Endothelial cell of umbilical vein (primary cell): ENCODE data around the gene TEX13C. TPM values are rescaled to one million over a fixed set of nuclear protein-coding genes. Genes with fewer than 3 reads are reported as not detected.

Source experiments
- BruUV-seq: library from RNA; stranded (reverse); fragments of 400-500 nt; replicated peaks from 2 replicates; lab custom pipeline; 2021; lab: Mats Ljungman, UMichigan
- CTCF ChIA-PET: fragments of 300-600, 350-600 bp; sonication (Branson Sonifier 250); formaldehyde crosslinking; loops from one replicate; lab custom pipeline; 2021; ENCODE audit warnings: antibody characterized with exemption, inconsistent platforms; lab: Charles Lee
- POLR2A ChIA-PET: fragments of 300-600, 350-600 bp; sonication (Branson Sonifier 250); formaldehyde crosslinking; loops from one replicate; lab custom pipeline; 2021; ENCODE audit warnings: antibody characterized with exemption, inconsistent platforms; lab: Charles Lee
- DNase-seq: peaks from one replicate; pipeline ENCODE4 v3.0.0-alpha.2; 2011; ENCODE audit warnings: low read depth, low spot score
- FAIRE-seq: peaks from 2 replicates; lab custom pipeline; 2011; peaks lifted over from hg19 to GRCh38; lab: Jason Lieb, UNC
- H2AFZ ChIP-seq: 2 replicates; pipeline ENCODE4 v1.6.0; 2012; ENCODE audit warnings: low read depth, low read length, control low read depth, inconsistent platforms
- H3K27ac ChIP-seq: 2 replicates; pipeline ENCODE4 v1.5.1; 2011; ENCODE audit warnings: low read depth, mild to moderate bottlenecking, control low read depth, low read length, moderate library complexity; ENCODE audit not compliant: insufficient read depth
- H3K27me3 ChIP-seq, 2 experiments: 2 replicates each; pipeline versions ENCODE4 v1.6.0 to v1.6.1; 2011; ENCODE audit warnings: low read length in 2 of 2, mixed read lengths in 1 of 2; ENCODE audit not compliant: control insufficient read depth in 2 of 2, insufficient read depth in 2 of 2
- H3K36me3 ChIP-seq, 2 experiments: 2 replicates in 1 of 2; 3 replicates in 1 of 2; pipeline ENCODE4 v1.5.1; 2011; ENCODE audit warnings: low read length in 2 of 2, mild to moderate bottlenecking in 1 of 2, moderate library complexity in 1 of 2; ENCODE audit not compliant: control insufficient read depth in 2 of 2, insufficient read depth in 2 of 2; ENCODE audit errors: extremely low read depth in 1 of 2
- H3K4me1 ChIP-seq: 3 replicates; pipeline ENCODE4 v1.5.1; 2011; ENCODE audit warnings: mild to moderate bottlenecking, low read length; ENCODE audit not compliant: control insufficient read depth, insufficient read depth; ENCODE audit errors: extremely low read depth
- H3K4me2 ChIP-seq: 2 replicates; pipeline ENCODE4 v1.6.1; 2011; ENCODE audit warnings: low read length, control low read depth, mixed read lengths; ENCODE audit not compliant: insufficient read depth
- H3K4me3 ChIP-seq, 3 experiments: fragments of 200-600 bp in 1 of 3; sonication (generic), shearing (Covaris generic) in 1 of 3; replicated peaks in 1 of 3; 2 replicates each; pipeline ENCODE4 v1.5.1; 2011 to 2016; ENCODE audit warnings: control low read depth in 3 of 3, low read length in 3 of 3, mild to moderate bottlenecking in 2 of 3, inconsistent platforms in 1 of 3, low read depth in 1 of 3, moderate library complexity in 1 of 3; ENCODE audit not compliant: insufficient read depth in 1 of 3
- H3K79me2 ChIP-seq: 2 replicates; pipeline ENCODE4 v1.6.0; 2012; ENCODE audit warnings: low read length, inconsistent platforms; ENCODE audit not compliant: control insufficient read depth, insufficient read depth
- H3K9ac ChIP-seq: replicated peaks from 2 replicates; pipeline ENCODE3; 2011; ENCODE audit warnings: low read length, control low read depth; ENCODE audit not compliant: insufficient read depth; ENCODE audit errors: extremely low read depth
- H3K9me1 ChIP-seq: replicated peaks from 3 replicates; pipeline ENCODE4 v1.6.0; 2011; ENCODE audit warnings: mild to moderate bottlenecking, low read length; ENCODE audit not compliant: control insufficient read depth, insufficient read depth; ENCODE audit errors: extremely low read depth
- H3K9me3 ChIP-seq: replicated peaks from 2 replicates; pipeline ENCODE4 v1.5.1; 2012; ENCODE audit warnings: low read length, inconsistent platforms; ENCODE audit not compliant: control insufficient read depth, insufficient read depth
- H4K20me1 ChIP-seq: replicated peaks from 2 replicates; pipeline ENCODE3; 2011; ENCODE audit warnings: mild to moderate bottlenecking, low read length; ENCODE audit not compliant: control insufficient read depth, insufficient read depth; ENCODE audit errors: extremely low read depth
- EZH2 ChIP-seq: IDR thresholded peaks from 2 replicates; pipeline ENCODE4 v1.6.1; 2012; ENCODE audit warnings: borderline replicate concordance, low read depth, mild to moderate bottlenecking, moderate library complexity, low read length, inconsistent platforms; ENCODE audit not compliant: severe bottlenecking
- FOS ChIP-seq: IDR thresholded peaks from 2 replicates; pipeline ENCODE4 v1.6.1; 2011; ENCODE audit warnings: mild to moderate bottlenecking, low read length, moderate library complexity, borderline replicate concordance; ENCODE audit not compliant: insufficient read depth
- GATA2 ChIP-seq: IDR thresholded peaks from 2 replicates; pipeline ENCODE4 v1.7.0; 2011; ENCODE audit warnings: low read depth, mild to moderate bottlenecking, moderate library complexity, mixed read lengths, low read length; ENCODE audit not compliant: insufficient read length, insufficient read depth
- JUN ChIP-seq: IDR thresholded peaks from 2 replicates; pipeline ENCODE4 v1.6.1; 2011; ENCODE audit warnings: borderline replicate concordance, low read depth; ENCODE audit not compliant: insufficient read length, insufficient read depth
- MYC ChIP-seq: IDR thresholded peaks from one replicate; pipeline ENCODE4 v1.6.1; 2011; ENCODE audit warnings: mild to moderate bottlenecking, low read depth, low read length
- POLR2A ChIP-seq: IDR thresholded peaks from 2 replicates; pipeline ENCODE4 v1.6.1; 2012; ENCODE audit warnings: low read depth, mild to moderate bottlenecking, control low read depth, low read length
- POLR2AphosphoS5 ChIP-seq: IDR thresholded peaks from 2 replicates; pipeline ENCODE4 v1.6.1; 2012; ENCODE audit warnings: low read depth, mild to moderate bottlenecking, control low read depth, low read length, moderate library complexity; ENCODE audit not compliant: insufficient read depth
- dilution Hi-C: fragments of 300-500 bp; cut with MboI; formaldehyde crosslinking; loops from one replicate; pipeline ENCODE4 v1.15.0; 2019; ENCODE audit warnings: low sequenced_read_pairs; ENCODE audit not compliant: extremely low pct_ligation_motif_present
- intact Hi-C: fragments of 100-400 bp; cut with micrococcal nuclease; formaldehyde crosslinking; loops from one replicate; pipeline ENCODE4 v1.10.0; 2022
- polyA plus RNA-seq, 4 experiments: library from polyadenylated mRNA; depleted of rRNA in 3 of 4; stranded (reverse) in 3 of 4; unstranded in 1 of 4; fragments of >200 nt; gene quantifications; 2 replicates each; pipeline versions ENCODE4 v1.2.1 to v1.2.3, GENCODE V29; 2011 to 2012; ENCODE audit warnings: missing spikeins in 1 of 4
- total RNA-seq: library from RNA; stranded (reverse); gene quantifications from 2 replicates; pipeline ENCODE4 v1.2.3, GENCODE V29; 2021
- TF ChIP-seq, protein P1 (sequence below), 2 donors: IDR thresholded peaks; 1 replicate in 1 of 2; 2 replicates in 1 of 2; pipeline ENCODE4 v1.5.1; 2011; ENCODE audit warnings: low read length in 2 of 2, mild to moderate bottlenecking in 2 of 2, moderate library complexity in 2 of 2, control low read depth in 1 of 2, inconsistent platforms in 1 of 2, low read depth in 1 of 2; ENCODE audit not compliant: insufficient read depth in 1 of 2; ENCODE audit errors: extremely low read depth in 1 of 2
- TF ChIP-seq, protein P2 (sequence below): IDR thresholded peaks from 2 replicates; pipeline ENCODE4 v1.6.1; 2011; ENCODE audit not compliant: insufficient read depth, insufficient read length

TEX13C gene
- total and polyA plus RNA-seq, 2 donors (not counting 3 experiments of a cell fraction or from before 2014, with no cell fraction given) = not detected

GRCh38 chrX:125326599-125326998 is 6.9 kb downstream of the TEX13C start:
- Histone ChIP-seq H4K20me1 (no peaks in the 10 kb centered on the region), H3K9me3 (no peaks in the 10 kb centered on the region), H3K27ac (no peak overlapping the region), H3K9ac (no peak overlapping the region), H3K4me2 (no peak overlapping the region), H3K36me3 (no peaks in the 10 kb centered on the region), H3K9me1 (no peaks in the 10 kb centered on the region), H2AFZ (no peak overlapping the region), H3K27me3 (no peaks in the 10 kb centered on the region), H3K79me2 (no peaks in the 10 kb centered on the region), H3K4me1 (no peaks in the 10 kb centered on the region), H3K4me3 (no peak overlapping the region)
- CTCF ChIA-PET = no interaction called here
- BruUV-seq = no TSS peak
- TF ChIP-seq EZH2 = no peak
- TF ChIP-seq, protein P1, sequence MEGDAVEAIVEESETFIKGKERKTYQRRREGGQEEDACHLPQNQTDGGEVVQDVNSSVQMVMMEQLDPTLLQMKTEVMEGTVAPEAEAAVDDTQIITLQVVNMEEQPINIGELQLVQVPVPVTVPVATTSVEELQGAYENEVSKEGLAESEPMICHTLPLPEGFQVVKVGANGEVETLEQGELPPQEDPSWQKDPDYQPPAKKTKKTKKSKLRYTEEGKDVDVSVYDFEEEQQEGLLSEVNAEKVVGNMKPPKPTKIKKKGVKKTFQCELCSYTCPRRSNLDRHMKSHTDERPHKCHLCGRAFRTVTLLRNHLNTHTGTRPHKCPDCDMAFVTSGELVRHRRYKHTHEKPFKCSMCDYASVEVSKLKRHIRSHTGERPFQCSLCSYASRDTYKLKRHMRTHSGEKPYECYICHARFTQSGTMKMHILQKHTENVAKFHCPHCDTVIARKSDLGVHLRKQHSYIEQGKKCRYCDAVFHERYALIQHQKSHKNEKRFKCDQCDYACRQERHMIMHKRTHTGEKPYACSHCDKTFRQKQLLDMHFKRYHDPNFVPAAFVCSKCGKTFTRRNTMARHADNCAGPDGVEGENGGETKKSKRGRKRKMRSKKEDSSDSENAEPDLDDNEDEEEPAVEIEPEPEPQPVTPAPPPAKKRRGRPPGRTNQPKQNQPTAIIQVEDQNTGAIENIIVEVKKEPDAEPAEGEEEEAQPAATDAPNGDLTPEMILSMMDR (IDR thresholded peaks at IDR 0.05; ENCODE audit: extremely low read depth in 1 of 2, insufficient read depth in 1 of 2, low read depth in 1 of 2, low read length in 2 of 2) = no peak
- TF ChIP-seq, protein P2, sequence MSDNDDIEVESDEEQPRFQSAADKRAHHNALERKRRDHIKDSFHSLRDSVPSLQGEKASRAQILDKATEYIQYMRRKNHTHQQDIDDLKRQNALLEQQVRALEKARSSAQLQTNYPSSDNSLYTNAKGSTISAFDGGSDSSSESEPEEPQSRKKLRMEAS = no peak
- TF ChIP-seq FOS = no peak
- no peak for TF ChIP-seq POLR2A
- no peak for TF ChIP-seq JUN
- TF ChIP-seq MYC = no peak
- no peak for TF ChIP-seq POLR2AphosphoS5
- TF ChIP-seq GATA2 = no peak
- DNase-seq (no peak), FAIRE-seq (no peak)
- POLR2A ChIA-PET = no interaction called here
- dilution Hi-C loops (no loop called here), intact Hi-C loops (no loop called here)
